ENCODE measurements around the gene RAB31. TPM values are rescaled to one million over a fixed set of nuclear protein-coding genes. Genes with fewer than 3 reads are reported as not detected.

Gene RAB31
- polyA plus RNA-seq, 1 donor = 29.4 TPM

- DNase-seq = no peak
Observed at GRCh38 chr18:9690418-9691188, 17.5 kb upstream of the RAB31 start.

GRCh38 chr18:9691235-9691634 lies 16.9 kb upstream of the RAB31 start:
- DNase-seq = no peak

GRCh38 chr18:9694174-9694573 lies 13.9 kb upstream of the RAB31 start:
- DNase-seq = no peak

- DNase-seq = no peak
Observed at GRCh38 chr18:9694952-9695495, 13.1 kb upstream of the RAB31 start.

GRCh38 chr18:9695605-9696004 lies 12.5 kb upstream of the RAB31 start:
- DNase-seq = no peak

GRCh38 chr18:9696112-9696511 lies 12.0 kb upstream of the RAB31 start:
- DNase-seq = no peak

GRCh38 chr18:9696701-9697100 lies 11.4 kb upstream of the RAB31 start:
- no peak for DNase-seq

GRCh38 chr18:9697121-9697520 lies 11.0 kb upstream of the RAB31 start:
- no peak for DNase-seq

- no peak for DNase-seq
Observed at GRCh38 chr18:9698497-9698896, 9.6 kb upstream of the RAB31 start.

- no peak for DNase-seq
Observed at GRCh38 chr18:9700261-9700796, 7.8 kb upstream of the RAB31 start.

GRCh38 chr18:9701609-9702349 lies 6.3 kb upstream of the RAB31 start:
- DNase-seq = no peak

GRCh38 chr18:9704233-9705118 lies 3.6 kb upstream of the RAB31 start:
- DNase-seq = no peak

GRCh38 chr18:9705183-9705829 lies 2.8 kb upstream of the RAB31 start:
- DNase-seq = no peak

- no peak for DNase-seq
Observed at GRCh38 chr18:9706081-9706935, 1.8 kb upstream of the RAB31 start.

GRCh38 chr18:9707381-9708056 lies 582 bp upstream of the RAB31 start:
- no peak for DNase-seq

- no peak for DNase-seq
Observed at GRCh38 chr18:9708434-9709303, 568 bp downstream of the RAB31 start.

GRCh38 chr18:9709304-9709877 lies 1.3 kb downstream of the RAB31 start:
- DNase-seq = no peak

- DNase-seq = no peak
Observed at GRCh38 chr18:9710037-9710436, 1.9 kb downstream of the RAB31 start.
